K562 (cell line): ENCODE results near the gene APP. TPM values are rescaled to one million over a fixed set of nuclear protein-coding genes. Genes with fewer than 3 reads are reported as not detected.

Experiments
- ATAC-seq: fragments of 200-7000 bp; cut with Tn5 transposase; 3 replicates; pipeline ENCODE4 v1.9.1; 2020; ENCODE audit warnings: moderate library complexity
- BruUV-seq: library from RNA; stranded (reverse); fragments of 400-500 nt; replicated peaks from 2 replicates; lab custom pipeline; 2021; lab: Mats Ljungman, UMichigan
- CTCF ChIA-PET: fragments of 300-600 bp; formaldehyde crosslinking; extraction: SDS; loops from one replicate; lab custom pipeline; 2021; ENCODE audit warnings: low intra/inter-chr PET ratio; lab: Yijun Ruan, JAX
- POLR2A ChIA-PET: fragments of 300-600, 350-650 bp; sonication (Branson Sonifier 250); formaldehyde crosslinking; extraction: SDS; loops from one replicate; lab custom pipeline; 2021; ENCODE audit warnings: antibody characterized with exemption, inconsistent platforms; lab: Yijun Ruan, JAX
- DNase-seq, 4 experiments: peaks; one replicate each; pipeline versions ENCODE4 v3.0.0 to v3.0.0-alpha.2; 2011 to 2018; ENCODE audit warnings: low spot score in 3 of 4, mixed read lengths in 3 of 4; ENCODE audit errors: extremely low read depth in 1 of 4
- FAIRE-seq: peaks from 2 replicates; lab custom pipeline; 2011; peaks lifted over from hg19 to GRCh38; lab: Jason Lieb, UNC
- H2AFZ ChIP-seq: 2 replicates; pipeline ENCODE4 v1.6.0; 2011; ENCODE audit warnings: low read depth, low read length, control low read depth, inconsistent platforms
- H3K27ac ChIP-seq: fragments of 200-600 bp; 3 replicates; pipeline ENCODE4 v1.8.0; 2011; ENCODE audit warnings: low read depth, mild to moderate bottlenecking, control low read depth, inconsistent platforms, low read length, moderate library complexity, mixed read lengths; ENCODE audit errors: extremely low read depth
- H3K27me3 ChIP-seq, 2 experiments: fragments of 300-600 bp in 1 of 2; 2 replicates in 1 of 2; 3 replicates in 1 of 2; pipeline versions ENCODE4 v1.6.0 to v1.8.0; 2011; ENCODE audit warnings: inconsistent platforms in 2 of 2, low read length in 2 of 2, mild to moderate bottlenecking in 1 of 2, mixed read lengths in 1 of 2, moderate library complexity in 1 of 2; ENCODE audit not compliant: control insufficient read depth in 2 of 2, insufficient read depth in 2 of 2
- H3K36me3 ChIP-seq: fragments of 300-600 bp; 3 replicates; pipeline ENCODE4 v1.8.0; 2011; ENCODE audit warnings: mild to moderate bottlenecking, low read length, inconsistent platforms; ENCODE audit not compliant: control insufficient read depth, insufficient read depth
- H3K4me1 ChIP-seq, 2 experiments: fragments of 200-600 bp in 1 of 2; replicated peaks in 1 of 2; 2 replicates in 1 of 2; 3 replicates in 1 of 2; pipeline versions ENCODE4 v1.5.1 to v1.8.0; 2011; ENCODE audit warnings: inconsistent platforms in 2 of 2, low read length in 2 of 2, mild to moderate bottlenecking in 1 of 2, mixed read lengths in 1 of 2, moderate library complexity in 1 of 2; ENCODE audit not compliant: control insufficient read depth in 2 of 2, insufficient read depth in 2 of 2
- H3K4me2 ChIP-seq: 2 replicates; pipeline ENCODE4 v1.6.1; 2011; ENCODE audit warnings: low read length, control low read depth, inconsistent platforms, mixed read lengths; ENCODE audit not compliant: insufficient read depth
- H3K4me3 ChIP-seq: fragments of 200-600 bp; sonication (generic), shearing (Covaris generic); 2 replicates; pipeline ENCODE4 v1.5.1; 2016; ENCODE audit warnings: control low read depth, inconsistent platforms
- H3K79me2 ChIP-seq: fragments of 200-600 bp; 3 replicates; pipeline ENCODE4 v1.8.0; 2011; ENCODE audit warnings: low read length, inconsistent platforms; ENCODE audit not compliant: control insufficient read depth, insufficient read depth
- H3K9ac ChIP-seq, 2 experiments: 2 replicates each; pipeline versions ENCODE4 v1.6.0 to v1.6.1; 2011; ENCODE audit warnings: low read depth in 2 of 2, low read length in 2 of 2, control low read depth in 1 of 2, inconsistent platforms in 1 of 2, mild to moderate bottlenecking in 1 of 2, mixed read lengths in 1 of 2; ENCODE audit not compliant: insufficient read depth in 1 of 2
- H3K9me1 ChIP-seq: one replicate; pipeline ENCODE4 v1.6.0; 2011; ENCODE audit warnings: inconsistent platforms, mild to moderate bottlenecking, low read length, moderate library complexity; ENCODE audit not compliant: control insufficient read depth, insufficient read depth
- H3K9me3 ChIP-seq: replicated peaks from 2 replicates; pipeline ENCODE4 v1.5.1; 2011; ENCODE audit warnings: low read depth, low read length, inconsistent platforms; ENCODE audit not compliant: control insufficient read depth, insufficient read depth
- H4K20me1 ChIP-seq: replicated peaks from 2 replicates; pipeline ENCODE4 v1.6.1; 2011; ENCODE audit warnings: low read length, inconsistent platforms, mixed read lengths; ENCODE audit not compliant: control insufficient read depth, insufficient read depth
- CBX1 ChIP-seq: sonication (generic); IDR thresholded peaks from 2 replicates; pipeline ENCODE4 v1.6.1; 2016; ENCODE audit warnings: antibody characterized with exemption, low read depth, mild to moderate bottlenecking
- CREB5 ChIP-seq: fragments of 250-450 bp; sonication (Bioruptor Pico); IDR thresholded peaks from 2 replicates; pipeline ENCODE4 v1.5.0; 2020; ENCODE audit warnings: mild to moderate bottlenecking
- CSDE1 ChIP-seq, 2 experiments: fragments of 450-650 bp; IDR thresholded peaks; 2 replicates each; pipeline ENCODE4 v1.6.1; 2016; ENCODE audit warnings: mild to moderate bottlenecking in 1 of 2
- FOXK2 ChIP-seq, 2 experiments: fragments of 450-650 bp; IDR thresholded peaks in 1 of 2; conservative IDR thresholded peaks in 1 of 2; 2 replicates each; pipeline ENCODE4 v1.6.1; 2016; ENCODE audit warnings: low read depth in 2 of 2, mild to moderate bottlenecking in 1 of 2
- GATAD2A ChIP-seq: fragments of 450-650 bp; IDR thresholded peaks from 2 replicates; pipeline ENCODE4 v1.6.1; 2017
- MTA3 ChIP-seq: fragments of 450-650 bp; formaldehyde crosslinking; IDR thresholded peaks from 2 replicates; pipeline ENCODE4 v1.6.1; 2017; ENCODE audit warnings: mild to moderate bottlenecking, borderline replicate concordance
- NR2F6 ChIP-seq: fragments of 450-650 bp; formaldehyde crosslinking; IDR thresholded peaks from 2 replicates; pipeline ENCODE4 v1.4.0; 2020; ENCODE audit warnings: mild to moderate bottlenecking
- NR4A1 ChIP-seq, 2 experiments: fragments of 250-450 bp in 1 of 2; fragments of 450-650 bp in 1 of 2; sonication (Bioruptor Pico) in 1 of 2; IDR thresholded peaks; 2 replicates each; pipeline versions ENCODE4 v1.4.0 to v1.6.1; 2016 to 2020; ENCODE audit warnings: mild to moderate bottlenecking in 2 of 2, missing compliant biosample characterization in 1 of 2, missing genetic modification characterization in 1 of 2, moderate library complexity in 1 of 2
- POLR2AphosphoS5 ChIP-seq: IDR thresholded peaks from 2 replicates; pipeline ENCODE4 v1.6.1; 2011; ENCODE audit warnings: mild to moderate bottlenecking, low read depth, low read length, moderate library complexity; ENCODE audit not compliant: control insufficient read depth, insufficient read depth
- RAD21 ChIP-seq, 2 experiments: fragments of 250-450 bp in 1 of 2; fragments of 450-650 bp in 1 of 2; sonication (Bioruptor Pico) in 1 of 2; formaldehyde crosslinking in 1 of 2; IDR thresholded peaks in 1 of 2; conservative IDR thresholded peaks in 1 of 2; 2 replicates each; pipeline versions ENCODE4 v1.4.0 to v1.8.0; 2020 to 2022; ENCODE audit warnings: mild to moderate bottlenecking in 2 of 2, moderate library complexity in 1 of 2
- SMAD3 ChIP-seq: fragments of 450-650 bp; formaldehyde crosslinking; conservative IDR thresholded peaks from 2 replicates; pipeline ENCODE4 v1.4.0; 2020; ENCODE audit warnings: mild to moderate bottlenecking
- TCF15 ChIP-seq: fragments of 250-450 bp; sonication (Bioruptor Pico); IDR thresholded peaks from 2 replicates; pipeline ENCODE4 v1.8.0; 2022; ENCODE audit warnings: moderate library complexity, mild to moderate bottlenecking, inconsistent platforms
- XRCC4 ChIP-seq: IDR thresholded peaks from one replicate; pipeline ENCODE4 v1.6.1; 2011; ENCODE audit not compliant: insufficient read depth, insufficient read length; ENCODE audit errors: extremely low read depth
- ZBTB9 ChIP-seq: fragments of 450-650 bp; formaldehyde crosslinking; IDR thresholded peaks from 2 replicates; pipeline ENCODE4 v1.4.0; 2020; ENCODE audit warnings: mild to moderate bottlenecking, moderate library complexity
- WGBS: fragments of 100-300 bp; shearing (Covaris generic); methylation state at CpG from one replicate; pipeline ENCODE4 v1.1.6; 2016; ENCODE audit warnings: low coverage, mixed read lengths; ENCODE audit not compliant: insufficient coverage; ENCODE audit errors: missing lambda C conversion rate; 5-methylcytosine and 5-hydroxymethylcytosine counted together
- in situ Hi-C: fragments of 300-500 bp; cut with MboI; formaldehyde crosslinking; loops from 4 replicates; pipeline ENCODE4 v1.15.0; 2018; ENCODE audit warnings: inconsistent platforms, mixed read lengths
- intact Hi-C: fragments of 100-400 bp; cut with micrococcal nuclease; formaldehyde crosslinking; loops from 2 replicates; pipeline ENCODE4 v1.14.2; 2022
- polyA plus RNA-seq, 8 experiments: library from polyadenylated mRNA; depleted of rRNA in 4 of 8; stranded (reverse) in 5 of 8; unstranded in 3 of 8; fragments of >200 nt; fragmentation: Nextera tagmentation in 2 of 8; fragmentation: Illumina TruSeq in 1 of 8; extraction: Ambion mirVana in 2 of 8; extraction: Trizol in 1 of 8; gene quantifications; 2 replicates each; pipeline versions ENCODE4 v1.2.1 to v1.2.3, GENCODE V29; 2011 to 2014; ENCODE audit warnings: inconsistent platforms in 1 of 8, missing spikeins in 1 of 8
- total RNA-seq, 7 experiments: library from RNA; depleted of rRNA in 6 of 7; stranded (reverse); fragments of >200 nt in 6 of 7; fragmentation: Illumina TruSeq in 2 of 7; extraction: Trizol in 2 of 7; gene quantifications; 2 replicates each; pipeline versions ENCODE4 v1.2.1 to v1.2.3, GENCODE V29; 2011 to 2021; ENCODE audit warnings: low replicate concordance in 1 of 7
- TF ChIP-seq, protein P1 (sequence below): fragments of 250-450 bp; sonication (Bioruptor Pico); IDR thresholded peaks from 2 replicates; pipeline ENCODE4 v1.4.0; 2020; ENCODE audit warnings: mild to moderate bottlenecking
- TF ChIP-seq, protein P2 (sequence below): fragments of 250-450 bp; sonication (Bioruptor Pico); IDR thresholded peaks from 2 replicates; pipeline ENCODE4 v1.8.0; 2022; ENCODE audit warnings: inconsistent platforms, mild to moderate bottlenecking, moderate library complexity, borderline replicate concordance

APP gene
- total and polyA plus RNA-seq, 9 of the 15 experiments (the other 6 are each of a cell fraction or from before 2014, with no cell fraction given), result 0.01 to 1.5 (median 0.16) TPM; not detected in 5

- ATAC-seq (no peak), FAIRE-seq (no peak), DNase-seq (no peak)
- WGBS, result 10% methylated on average over 18 of the region's 18 CpGs
- Histone ChIP-seq H3K27ac (no peak overlapping the region), H3K4me2 (no peak overlapping the region), H3K27me3 (no peaks in the 10 kb centered on the region), H3K4me3 (no peak overlapping the region), H4K20me1 (no peaks in the 10 kb centered on the region), H3K79me2 (no peaks in the 10 kb centered on the region), H3K9me1 (no peaks in the 10 kb centered on the region), H2AFZ (no peak overlapping the region), H3K4me1 (peaks cover 0 to 16% of the 10 kb centered on the region in 2 experiments; a peak in 2 of 5 replicates), H3K9ac (no peak overlapping the region), H3K36me3 (no peaks in the 10 kb centered on the region), H3K9me3 (no peaks in the 10 kb centered on the region)
- CTCF ChIA-PET, result no interaction called here
- POLR2A ChIA-PET, result interaction anchor here (0.8 to 1.0 kb wide), 2 partner anchors 10 to 20 kb away, joined by 3 read pairs; no protein-coding TSS in a partner anchor
- intact Hi-C loops, result no loop called here
- in situ Hi-C loops, result no loop called here
- no TSS peak for BruUV-seq
- TF ChIP-seq POLR2AphosphoS5 (no peak), NR4A1 (CRISPR knock-in tag; IDR thresholded peaks at IDR 0.05) (no peak), NR4A1 (tag; IDR thresholded peaks at IDR 0.05) (no peak), CREB5 (CRISPR knock-in tag) (no peak), CSDE1 (IDR thresholded peaks at IDR 0.05) (no peak), CBX1 (no peak), RAD21 (CRISPR knock-in tag; conservative IDR thresholded peaks at IDR 0.05 in 1 of 2, IDR thresholded peaks at IDR 0.05 in 1 of 2) (no peak), SMAD3 (no peak), TCF15 (CRISPR knock-in tag) (no peak), NR2F6 (no peak), MTA3 (no peak), XRCC4 (no peak), FOXK2 (conservative IDR thresholded peaks at IDR 0.05 in 1 of 2, IDR thresholded peaks at IDR 0.05 in 1 of 2; ENCODE audit: low read depth in 2 of 2) (no peak), GATAD2A (no peak), ZBTB9 (CRISPR knock-in tag) (no peak)
- TF ChIP-seq, protein P1, sequence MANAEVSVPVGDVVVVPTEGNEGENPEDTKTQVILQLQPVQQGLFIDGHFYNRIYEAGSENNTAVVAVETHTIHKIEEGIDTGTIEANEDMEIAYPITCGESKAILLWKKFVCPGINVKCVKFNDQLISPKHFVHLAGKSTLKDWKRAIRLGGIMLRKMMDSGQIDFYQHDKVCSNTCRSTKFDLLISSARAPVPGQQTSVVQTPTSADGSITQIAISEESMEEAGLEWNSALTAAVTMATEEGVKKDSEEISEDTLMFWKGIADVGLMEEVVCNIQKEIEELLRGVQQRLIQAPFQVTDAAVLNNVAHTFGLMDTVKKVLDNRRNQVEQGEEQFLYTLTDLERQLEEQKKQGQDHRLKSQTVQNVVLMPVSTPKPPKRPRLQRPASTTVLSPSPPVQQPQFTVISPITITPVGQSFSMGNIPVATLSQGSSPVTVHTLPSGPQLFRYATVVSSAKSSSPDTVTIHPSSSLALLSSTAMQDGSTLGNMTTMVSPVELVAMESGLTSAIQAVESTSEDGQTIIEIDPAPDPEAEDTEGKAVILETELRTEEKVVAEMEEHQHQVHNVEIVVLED, result no peak
- TF ChIP-seq, protein P2, sequence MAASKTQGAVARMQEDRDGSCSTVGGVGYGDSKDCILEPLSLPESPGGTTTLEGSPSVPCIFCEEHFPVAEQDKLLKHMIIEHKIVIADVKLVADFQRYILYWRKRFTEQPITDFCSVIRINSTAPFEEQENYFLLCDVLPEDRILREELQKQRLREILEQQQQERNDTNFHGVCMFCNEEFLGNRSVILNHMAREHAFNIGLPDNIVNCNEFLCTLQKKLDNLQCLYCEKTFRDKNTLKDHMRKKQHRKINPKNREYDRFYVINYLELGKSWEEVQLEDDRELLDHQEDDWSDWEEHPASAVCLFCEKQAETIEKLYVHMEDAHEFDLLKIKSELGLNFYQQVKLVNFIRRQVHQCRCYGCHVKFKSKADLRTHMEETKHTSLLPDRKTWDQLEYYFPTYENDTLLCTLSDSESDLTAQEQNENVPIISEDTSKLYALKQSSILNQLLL (CRISPR knock-in tag), result no peak
Measured at GRCh38 chr21:26169061-26169610, 1.4 kb downstream of the APP start.
